Testis (tissue), 2 donors: ENCODE data around the gene STX4.

ENCODE experiments used
- POLR2A ChIP-seq: fragments of 450-650 bp; IDR thresholded peaks from one replicate; pipeline ENCODE4 v1.6.1; 2017; ENCODE audit warnings: antibody characterized with exemption, mild to moderate bottlenecking, moderate library complexity
- TF ChIP-seq, protein P1 (sequence below), 3 experiments: fragments of 450-650 bp in 2 of 3; fragments of 200-600 bp in 1 of 3; sonication (generic) in 1 of 3; IDR thresholded peaks; one replicate each; pipeline ENCODE4 v1.5.1; 2016 to 2019; ENCODE audit warnings: antibody characterized with exemption in 3 of 3, mild to moderate bottlenecking in 2 of 3, moderate library complexity in 1 of 3

DNA sequence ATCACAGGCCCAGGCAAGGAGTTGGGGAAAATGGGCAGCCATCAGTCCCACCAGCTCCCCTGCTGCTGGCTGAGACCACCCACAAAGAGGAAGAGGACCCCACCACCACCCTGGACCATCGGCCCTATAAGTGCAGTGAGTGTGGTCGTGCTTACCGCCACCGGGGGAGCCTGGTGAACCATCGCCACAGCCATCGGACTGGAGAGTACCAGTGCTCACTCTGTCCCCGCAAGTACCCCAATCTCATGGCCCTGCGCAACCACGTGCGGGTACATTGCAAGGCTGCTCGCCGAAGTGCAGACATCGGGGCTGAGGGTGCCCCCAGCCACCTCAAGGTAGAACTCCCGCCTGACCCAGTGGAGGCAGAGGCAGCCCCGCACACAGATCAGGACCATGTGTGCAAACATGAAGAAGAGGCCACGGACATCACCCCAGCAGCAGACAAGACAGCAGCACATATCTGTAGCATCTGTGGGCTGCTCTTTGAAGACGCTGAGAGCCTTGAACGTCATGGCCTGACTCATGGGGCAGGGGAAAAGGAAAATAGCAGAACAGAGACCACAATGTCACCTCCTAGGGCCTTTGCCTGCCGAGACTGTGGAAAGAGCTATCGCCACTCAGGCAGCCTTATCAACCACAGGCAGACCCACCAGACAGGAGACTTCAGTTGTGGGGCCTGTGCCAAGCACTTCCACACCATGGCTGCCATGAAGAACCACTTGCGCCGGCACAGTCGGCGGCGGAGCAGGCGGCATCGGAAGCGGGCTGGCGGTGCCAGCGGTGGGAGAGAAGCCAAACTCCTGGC, 44.4 kb downstream of the STX4 start:
- TF ChIP-seq, protein P1, sequence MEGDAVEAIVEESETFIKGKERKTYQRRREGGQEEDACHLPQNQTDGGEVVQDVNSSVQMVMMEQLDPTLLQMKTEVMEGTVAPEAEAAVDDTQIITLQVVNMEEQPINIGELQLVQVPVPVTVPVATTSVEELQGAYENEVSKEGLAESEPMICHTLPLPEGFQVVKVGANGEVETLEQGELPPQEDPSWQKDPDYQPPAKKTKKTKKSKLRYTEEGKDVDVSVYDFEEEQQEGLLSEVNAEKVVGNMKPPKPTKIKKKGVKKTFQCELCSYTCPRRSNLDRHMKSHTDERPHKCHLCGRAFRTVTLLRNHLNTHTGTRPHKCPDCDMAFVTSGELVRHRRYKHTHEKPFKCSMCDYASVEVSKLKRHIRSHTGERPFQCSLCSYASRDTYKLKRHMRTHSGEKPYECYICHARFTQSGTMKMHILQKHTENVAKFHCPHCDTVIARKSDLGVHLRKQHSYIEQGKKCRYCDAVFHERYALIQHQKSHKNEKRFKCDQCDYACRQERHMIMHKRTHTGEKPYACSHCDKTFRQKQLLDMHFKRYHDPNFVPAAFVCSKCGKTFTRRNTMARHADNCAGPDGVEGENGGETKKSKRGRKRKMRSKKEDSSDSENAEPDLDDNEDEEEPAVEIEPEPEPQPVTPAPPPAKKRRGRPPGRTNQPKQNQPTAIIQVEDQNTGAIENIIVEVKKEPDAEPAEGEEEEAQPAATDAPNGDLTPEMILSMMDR (IDR thresholded peaks at IDR 0.05), result no peak
- no peak for TF ChIP-seq POLR2A
